ENCODE measurements around the gene SSBP3.

Gene SSBP3

DNA sequence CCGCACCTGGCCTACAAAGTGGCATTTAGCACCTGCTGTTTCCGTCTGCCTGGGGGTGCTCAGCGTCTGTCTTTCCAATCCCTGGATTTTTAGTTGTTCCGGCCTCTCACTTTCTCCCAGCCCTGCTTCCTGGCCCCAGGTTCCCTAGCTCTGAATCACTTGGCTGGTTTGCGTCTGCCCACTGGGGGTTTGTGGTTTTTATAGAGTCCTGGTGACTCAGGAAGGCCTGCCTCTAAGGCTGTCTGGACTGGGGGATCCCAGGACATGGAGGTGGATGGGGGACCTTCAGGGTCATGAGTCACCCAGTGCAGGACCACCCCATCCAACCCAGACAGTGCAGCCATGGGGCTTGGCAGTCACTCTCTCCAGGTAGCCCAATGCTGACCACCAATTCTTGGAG is 152.7 kb downstream of the SSBP3 start:
- Histone ChIP-seq H3K4me1 (ENCODE audit: control insufficient read depth, insufficient read depth, low read length) (peaks cover 8% of the 10 kb centered on the region), H3K4me3 (ENCODE audit: low read length in 2 of 2) (no peak overlapping the region), H3K27ac (ENCODE audit: low read length) (no peak overlapping the region), H3K27me3 (ENCODE audit: control insufficient read depth in 1 of 2, insufficient read depth in 2 of 2, low read length in 2 of 2) (no peaks in the 10 kb centered on the region), H3K9ac (ENCODE audit: low read length in 2 of 2) (no peak overlapping the region), H3K9me3 (ENCODE audit: control insufficient read depth in 2 of 2, low read length in 2 of 2) (no peaks in the 10 kb centered on the region), H3K36me3 (ENCODE audit: control insufficient read depth in 2 of 2, insufficient read depth in 2 of 2, low read length in 2 of 2) (peaks cover 11 to 13% of the 10 kb centered on the region in 2 donors)

DNA sequence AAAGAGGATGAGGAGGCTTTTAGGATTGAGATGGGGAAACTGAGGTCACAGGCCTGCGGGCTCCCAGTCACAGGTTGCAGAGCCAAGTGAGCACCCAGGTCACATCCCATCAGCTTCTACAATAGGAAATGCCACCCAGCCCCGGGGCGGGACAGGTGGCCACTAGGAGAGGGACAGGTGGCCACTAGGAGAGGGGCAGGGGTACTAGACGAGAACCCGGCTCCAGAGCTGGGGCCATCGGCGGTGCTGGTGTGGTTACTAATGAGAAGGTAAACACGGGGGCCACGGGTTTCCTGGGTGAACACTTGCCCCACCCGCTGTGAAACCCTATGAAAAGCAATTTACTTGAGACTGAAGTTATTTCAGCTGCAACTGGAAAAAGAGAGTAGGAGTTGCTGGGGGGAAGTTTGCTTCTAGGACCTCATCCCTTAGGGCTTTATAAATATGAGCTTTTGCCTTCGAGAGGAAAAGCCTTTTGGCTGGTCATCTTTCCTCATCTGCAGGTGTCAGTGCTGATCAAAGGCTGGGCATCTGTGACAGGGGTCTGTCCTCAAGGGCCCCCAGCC is 153.7 kb downstream of the SSBP3 start:
- H3K4me3 ChIP-seq (ENCODE audit: low read length in 2 of 2), result no peak overlapping the region
- H3K27ac ChIP-seq (ENCODE audit: low read length), result no peak overlapping the region
- H3K9me3 ChIP-seq (ENCODE audit: control insufficient read depth in 2 of 2, low read length in 2 of 2), result no peaks in the 10 kb centered on the region

DNA sequence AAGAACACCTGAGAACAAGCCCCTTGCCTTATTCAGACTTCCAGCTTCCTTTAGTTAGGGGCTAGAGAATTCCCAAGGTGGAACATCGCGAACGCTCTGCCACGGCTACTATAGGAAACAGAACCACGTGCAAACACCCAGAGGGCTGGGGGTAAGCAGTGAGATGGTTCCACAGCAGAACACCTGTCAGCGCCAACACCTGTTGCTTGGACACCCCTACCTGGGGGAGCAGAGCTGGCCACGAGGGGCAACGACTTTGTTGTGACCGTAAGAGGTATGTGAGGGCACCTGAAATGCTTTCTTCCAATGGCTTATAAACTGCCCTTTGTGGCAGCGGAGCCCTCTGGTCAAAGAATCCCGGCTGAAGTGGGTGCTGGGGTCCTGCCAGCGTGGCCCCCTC is 155.5 kb downstream of the SSBP3 start:
- no peak overlapping the region for H3K4me3 ChIP-seq (ENCODE audit: low read length in 2 of 2)
- no peaks in the 10 kb centered on the region for H3K9me3 ChIP-seq (ENCODE audit: control insufficient read depth in 2 of 2, low read length in 2 of 2)
- H3K4me1 ChIP-seq (ENCODE audit: control insufficient read depth, insufficient read depth, low read length), result peaks cover 11% of the 10 kb centered on the region
- no peak overlapping the region for H3K9ac ChIP-seq (ENCODE audit: low read length in 2 of 2)
- peaks cover 11 to 13% of the 10 kb centered on the region in 2 donors for H3K36me3 ChIP-seq (ENCODE audit: control insufficient read depth in 2 of 2, insufficient read depth in 2 of 2, low read length in 2 of 2)
- no peaks in the 10 kb centered on the region for H3K27me3 ChIP-seq (ENCODE audit: control insufficient read depth in 1 of 2, insufficient read depth in 2 of 2, low read length in 2 of 2)
- no peak overlapping the region for H3K27ac ChIP-seq (ENCODE audit: low read length)

More for the DNA sequence above, 153.7 kb downstream of the SSBP3 start:
- Histone ChIP-seq H3K36me3 (ENCODE audit: control insufficient read depth in 2 of 2, insufficient read depth in 2 of 2, low read length in 2 of 2) (peaks cover 11 to 14% of the 10 kb centered on the region in 2 donors), H3K4me1 (ENCODE audit: control insufficient read depth, insufficient read depth, low read length) (peaks cover 8% of the 10 kb centered on the region), H3K9ac (ENCODE audit: low read length in 2 of 2) (no peak overlapping the region), H3K27me3 (ENCODE audit: control insufficient read depth in 1 of 2, insufficient read depth in 2 of 2, low read length in 2 of 2) (no peaks in the 10 kb centered on the region)

DNA sequence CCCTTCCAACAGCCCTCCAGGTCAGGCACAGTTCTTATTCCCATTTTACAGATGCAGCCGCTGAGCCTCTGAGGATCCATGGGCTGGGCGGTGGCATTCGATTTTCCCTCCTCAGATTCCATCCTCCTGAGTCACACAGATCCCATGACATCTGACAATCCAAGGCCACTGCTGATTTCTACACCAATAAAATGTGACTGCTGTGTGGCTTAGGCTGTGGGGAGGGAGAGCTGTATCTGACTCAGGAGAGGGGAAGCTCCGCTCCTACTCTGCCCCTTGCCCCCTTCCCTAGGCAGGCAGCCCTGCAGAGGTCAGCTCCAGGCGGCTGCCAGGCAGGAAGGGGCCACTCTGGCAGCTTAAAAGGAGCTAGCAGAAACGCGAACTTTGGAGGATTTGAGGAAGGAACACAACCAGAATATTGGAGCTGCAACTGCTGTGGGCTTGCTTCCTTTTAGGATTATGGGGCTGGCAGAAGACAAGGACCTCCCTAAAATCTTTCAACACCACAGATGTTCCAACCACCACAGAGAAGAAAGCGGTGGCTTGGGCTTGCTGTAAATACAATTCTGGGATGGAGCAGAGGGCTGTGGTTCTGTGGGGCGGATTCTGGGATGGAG is 156.3 kb downstream of the SSBP3 start:
- H3K9ac ChIP-seq (ENCODE audit: low read length in 2 of 2), result no peak overlapping the region
- no peaks in the 10 kb centered on the region for H3K27me3 ChIP-seq (ENCODE audit: control insufficient read depth in 1 of 2, insufficient read depth in 2 of 2, low read length in 2 of 2)
- no peak overlapping the region for H3K4me3 ChIP-seq (ENCODE audit: low read length in 2 of 2)
- peaks cover 11 to 13% of the 10 kb centered on the region in 2 donors for H3K36me3 ChIP-seq (ENCODE audit: control insufficient read depth in 2 of 2, insufficient read depth in 2 of 2, low read length in 2 of 2)
- H3K4me1 ChIP-seq (ENCODE audit: control insufficient read depth, insufficient read depth, low read length), result peaks cover 15% of the 10 kb centered on the region
- H3K27ac ChIP-seq (ENCODE audit: low read length), result no peak overlapping the region
- no peaks in the 10 kb centered on the region for H3K9me3 ChIP-seq (ENCODE audit: control insufficient read depth in 2 of 2, low read length in 2 of 2)

DNA sequence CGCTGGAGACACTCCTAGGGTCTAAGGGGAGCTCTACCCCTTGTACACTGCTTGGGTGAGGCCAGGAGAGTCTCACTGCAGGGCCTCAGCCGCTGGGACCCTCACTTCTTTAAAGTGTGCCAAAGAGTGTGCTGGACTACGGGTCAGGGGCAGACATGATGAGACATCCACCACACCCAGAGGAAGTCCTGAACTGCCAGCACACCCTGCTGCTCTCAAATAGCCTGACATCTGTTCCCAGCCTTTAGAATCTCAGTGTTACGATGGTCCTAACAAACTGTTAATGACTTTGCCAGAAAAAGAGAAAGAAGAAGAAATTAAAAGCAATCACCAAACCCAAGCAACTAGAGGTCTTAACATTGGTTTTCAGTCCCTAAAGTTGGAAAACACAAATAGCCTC is 157.2 kb downstream of the SSBP3 start:
- H3K36me3 ChIP-seq (ENCODE audit: control insufficient read depth in 2 of 2, insufficient read depth in 2 of 2, low read length in 2 of 2), result peaks cover 10 to 11% of the 10 kb centered on the region in 2 donors

DNA sequence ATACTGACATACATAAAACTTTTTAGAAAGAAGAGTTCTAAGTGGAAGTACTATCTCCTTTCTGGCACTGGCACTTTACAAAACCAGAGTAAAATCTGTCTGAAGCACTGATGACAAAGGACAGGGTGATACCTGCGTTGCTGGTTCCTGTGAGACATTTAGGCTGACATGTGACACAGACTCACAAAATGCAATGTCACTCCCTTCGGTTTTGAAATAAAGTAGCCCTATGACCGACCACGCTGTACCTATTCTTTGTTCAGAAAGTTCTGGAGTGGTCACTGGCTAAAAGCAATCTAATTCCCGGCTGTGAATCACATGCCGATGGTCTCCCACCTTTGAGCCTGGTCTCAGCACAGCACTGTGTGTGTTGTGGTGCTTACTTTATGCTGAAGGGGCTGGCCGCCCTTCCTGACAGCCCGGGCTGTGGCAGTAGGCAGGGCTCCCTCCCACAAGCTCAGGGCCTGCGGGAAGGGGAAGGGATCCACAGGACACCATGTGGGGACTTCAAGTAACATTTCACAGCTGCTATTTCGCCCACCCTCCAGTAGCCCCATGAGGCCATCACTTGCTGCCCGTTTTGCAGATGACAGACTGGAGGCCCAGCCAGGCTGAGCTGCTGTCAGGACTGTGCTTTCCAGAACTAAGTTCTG is 158.2 kb downstream of the SSBP3 start:
- Histone ChIP-seq H3K4me3 (ENCODE audit: low read length in 2 of 2) (no peak overlapping the region), H3K9ac (ENCODE audit: low read length in 2 of 2) (no peak overlapping the region), H3K27ac (ENCODE audit: low read length) (no peak overlapping the region), H3K27me3 (ENCODE audit: control insufficient read depth in 1 of 2, insufficient read depth in 2 of 2, low read length in 2 of 2) (no peaks in the 10 kb centered on the region), H3K9me3 (ENCODE audit: control insufficient read depth in 2 of 2, low read length in 2 of 2) (no peaks in the 10 kb centered on the region), H3K36me3 (ENCODE audit: control insufficient read depth in 2 of 2, insufficient read depth in 2 of 2, low read length in 2 of 2) (peaks cover 11 to 13% of the 10 kb centered on the region in 2 donors), H3K4me1 (ENCODE audit: control insufficient read depth, insufficient read depth, low read length) (peaks cover 15% of the 10 kb centered on the region)

More for the DNA sequence above, 157.2 kb downstream of the SSBP3 start:
- peaks cover 15% of the 10 kb centered on the region for H3K4me1 ChIP-seq (ENCODE audit: control insufficient read depth, insufficient read depth, low read length)
- no peaks in the 10 kb centered on the region for H3K9me3 ChIP-seq (ENCODE audit: control insufficient read depth in 2 of 2, low read length in 2 of 2)
- no peak overlapping the region for H3K9ac ChIP-seq (ENCODE audit: low read length in 2 of 2)
- H3K27me3 ChIP-seq (ENCODE audit: control insufficient read depth in 1 of 2, insufficient read depth in 2 of 2, low read length in 2 of 2), result no peaks in the 10 kb centered on the region
- no peak overlapping the region for H3K27ac ChIP-seq (ENCODE audit: low read length)
- H3K4me3 ChIP-seq (ENCODE audit: low read length in 2 of 2), result no peak overlapping the region

DNA sequence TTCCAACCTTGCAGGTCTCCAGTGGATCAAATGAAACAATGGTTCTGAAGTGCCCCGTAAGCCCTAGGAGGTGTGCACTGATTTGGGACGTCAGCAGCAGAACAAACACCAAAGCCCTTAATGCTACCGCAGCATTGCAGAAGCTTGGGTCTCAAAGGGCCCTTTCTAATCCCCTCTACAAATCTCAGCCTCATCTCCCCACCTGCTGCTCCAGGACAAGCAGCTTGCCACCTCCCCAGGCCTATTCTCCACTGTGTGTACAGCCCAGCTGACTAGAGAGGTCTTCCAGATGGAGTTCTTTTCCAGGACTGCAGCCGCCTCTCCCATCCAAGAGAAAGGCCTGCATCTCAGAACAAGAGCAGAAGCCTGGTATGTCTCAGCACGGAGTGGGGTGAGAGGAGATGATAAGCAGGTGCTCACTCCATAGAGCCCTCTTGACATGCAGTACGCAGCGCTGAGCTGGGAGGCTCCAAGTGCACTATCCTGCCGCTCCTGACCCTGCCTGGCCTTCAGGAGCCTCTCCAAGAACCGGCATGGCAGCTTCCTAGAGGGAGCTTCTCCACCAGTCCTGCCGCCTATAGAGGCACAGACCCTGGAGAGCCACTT is 160.0 kb downstream of the SSBP3 start:
- no peaks in the 10 kb centered on the region for H3K9me3 ChIP-seq (ENCODE audit: control insufficient read depth in 2 of 2, low read length in 2 of 2)
- no peaks in the 10 kb centered on the region for H3K27me3 ChIP-seq (ENCODE audit: control insufficient read depth in 1 of 2, insufficient read depth in 2 of 2, low read length in 2 of 2)
- peaks cover 13 to 16% of the 10 kb centered on the region in 2 donors for H3K36me3 ChIP-seq (ENCODE audit: control insufficient read depth in 2 of 2, insufficient read depth in 2 of 2, low read length in 2 of 2)
- H3K9ac ChIP-seq (ENCODE audit: low read length in 2 of 2), result no peak overlapping the region
- no peak overlapping the region for H3K27ac ChIP-seq (ENCODE audit: low read length)
- no peak overlapping the region for H3K4me3 ChIP-seq (ENCODE audit: low read length in 2 of 2)
- peaks cover 15% of the 10 kb centered on the region for H3K4me1 ChIP-seq (ENCODE audit: control insufficient read depth, insufficient read depth, low read length)

DNA sequence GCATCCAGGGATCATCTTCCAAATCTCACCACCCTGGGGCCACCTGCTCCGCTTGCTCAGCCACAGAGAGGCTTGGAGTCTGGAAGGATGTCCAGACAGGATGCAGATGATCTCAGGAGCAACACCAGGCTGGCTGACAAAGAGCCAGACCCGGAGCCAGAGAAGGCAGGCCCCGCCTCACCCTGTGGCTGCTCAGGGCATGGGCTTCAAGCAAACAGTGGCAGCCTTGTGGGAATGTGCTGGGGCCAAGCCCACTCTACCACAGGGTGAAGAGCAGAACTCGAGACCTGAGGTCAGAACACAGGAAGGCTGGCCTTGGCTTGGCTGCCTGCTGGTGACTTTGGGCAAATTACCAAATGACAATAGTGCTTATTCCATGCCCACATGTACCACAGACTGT is 160.7 kb downstream of the SSBP3 start:
- no peak overlapping the region for H3K4me3 ChIP-seq (ENCODE audit: low read length in 2 of 2)
- H3K27ac ChIP-seq (ENCODE audit: low read length), result no peak overlapping the region
- no peaks in the 10 kb centered on the region for H3K9me3 ChIP-seq (ENCODE audit: control insufficient read depth in 2 of 2, low read length in 2 of 2)
- peaks cover 15% of the 10 kb centered on the region for H3K4me1 ChIP-seq (ENCODE audit: control insufficient read depth, insufficient read depth, low read length)
- peaks cover 8 to 16% of the 10 kb centered on the region in 2 donors for H3K36me3 ChIP-seq (ENCODE audit: control insufficient read depth in 2 of 2, insufficient read depth in 2 of 2, low read length in 2 of 2)
- H3K27me3 ChIP-seq (ENCODE audit: control insufficient read depth in 1 of 2, insufficient read depth in 2 of 2, low read length in 2 of 2), result no peaks in the 10 kb centered on the region
- no peak overlapping the region for H3K9ac ChIP-seq (ENCODE audit: low read length in 2 of 2)

DNA sequence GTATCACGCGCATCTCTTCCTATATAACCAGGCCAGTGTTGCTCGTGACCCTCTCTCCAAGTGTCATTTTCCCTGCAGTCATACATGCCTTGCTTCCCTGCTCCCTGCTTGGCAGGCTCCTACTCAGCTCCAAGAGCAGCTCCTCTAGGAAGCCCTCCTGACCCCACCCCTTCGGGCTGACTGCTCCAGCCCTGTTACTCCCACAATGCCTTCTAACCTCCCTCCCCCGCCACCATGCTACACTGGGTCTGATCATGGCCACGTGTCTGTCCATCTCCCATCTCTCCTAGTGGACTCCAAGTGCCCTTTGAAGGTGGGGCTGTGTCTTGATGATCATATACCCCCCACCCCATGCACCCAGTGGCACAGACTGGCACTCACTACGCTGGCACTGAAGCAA is 161.5 kb downstream of the SSBP3 start:
- Histone ChIP-seq H3K27me3 (ENCODE audit: control insufficient read depth in 1 of 2, insufficient read depth in 2 of 2, low read length in 2 of 2) (no peaks in the 10 kb centered on the region), H3K27ac (ENCODE audit: low read length) (no peak overlapping the region), H3K4me3 (ENCODE audit: low read length in 2 of 2) (no peak overlapping the region), H3K4me1 (ENCODE audit: control insufficient read depth, insufficient read depth, low read length) (peaks cover 15% of the 10 kb centered on the region), H3K9ac (ENCODE audit: low read length in 2 of 2) (no peak overlapping the region), H3K9me3 (ENCODE audit: control insufficient read depth in 2 of 2, low read length in 2 of 2) (no peaks in the 10 kb centered on the region), H3K36me3 (ENCODE audit: control insufficient read depth in 2 of 2, insufficient read depth in 2 of 2, low read length in 2 of 2) (peaks cover 8 to 17% of the 10 kb centered on the region in 2 donors)

DNA sequence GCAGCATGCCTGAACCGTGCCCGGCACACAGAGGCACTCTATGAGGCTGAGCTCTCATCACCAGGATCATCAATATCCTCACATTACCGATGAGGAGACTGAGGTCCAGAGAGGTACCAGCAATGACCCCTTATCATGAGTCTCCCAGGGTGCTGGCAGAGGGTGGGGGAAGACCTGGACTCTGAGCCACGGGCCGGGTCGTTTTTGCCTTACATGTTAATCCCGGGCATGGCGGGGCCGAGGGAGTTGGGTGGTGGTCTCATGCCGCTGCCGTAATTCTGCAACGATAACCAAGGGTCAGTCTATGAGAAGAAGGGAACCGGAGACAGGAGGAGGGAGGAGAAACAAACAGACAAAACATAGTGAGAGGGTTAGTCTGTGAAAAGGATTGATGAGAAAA is 163.2 kb downstream of the SSBP3 start:
- Histone ChIP-seq H3K9me3 (ENCODE audit: control insufficient read depth in 2 of 2, low read length in 2 of 2) (no peaks in the 10 kb centered on the region), H3K36me3 (ENCODE audit: control insufficient read depth in 2 of 2, insufficient read depth in 2 of 2, low read length in 2 of 2) (peaks cover 11 to 19% of the 10 kb centered on the region in 2 donors), H3K4me1 (ENCODE audit: control insufficient read depth, insufficient read depth, low read length) (peaks cover 13% of the 10 kb centered on the region), H3K27me3 (ENCODE audit: control insufficient read depth in 1 of 2, insufficient read depth in 2 of 2, low read length in 2 of 2) (no peaks in the 10 kb centered on the region), H3K27ac (ENCODE audit: low read length) (no peak overlapping the region), H3K4me3 (ENCODE audit: low read length in 2 of 2) (no peak overlapping the region), H3K9ac (ENCODE audit: low read length in 2 of 2) (no peak overlapping the region)

Data from stomach smooth muscle (tissue), 2 donors.